ENCODE data around the gene SNAP29.
"Not testable (repeated sequence)": the region's sequence is repeated elsewhere in the genome, so short reads cannot be mapped to it uniquely, and the experiment has no call there.

SNAP29 gene

DNA sequence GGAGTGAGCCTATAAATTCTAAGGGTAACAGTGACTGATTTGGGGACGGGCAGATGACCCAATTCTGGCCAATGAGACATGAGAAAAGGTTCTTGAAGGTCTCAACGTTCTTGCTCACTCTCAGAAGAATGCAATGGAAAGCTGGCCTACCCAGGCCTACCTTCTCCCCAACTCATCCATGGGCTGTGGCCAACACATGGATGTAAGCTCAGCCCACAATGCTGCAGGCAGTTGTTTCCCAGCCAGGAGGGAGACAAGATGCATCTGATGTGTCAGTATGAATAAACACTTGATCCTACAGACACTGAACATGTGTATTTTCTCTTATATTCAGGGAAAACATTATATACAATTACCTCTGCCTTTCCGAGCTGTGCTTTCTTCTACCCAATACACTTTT, 24.6 kb upstream of the SNAP29 start:
- in situ Hi-C loops (cut with MboI; ENCODE audit: low sequenced_read_pairs) = no loop called here

DNA sequence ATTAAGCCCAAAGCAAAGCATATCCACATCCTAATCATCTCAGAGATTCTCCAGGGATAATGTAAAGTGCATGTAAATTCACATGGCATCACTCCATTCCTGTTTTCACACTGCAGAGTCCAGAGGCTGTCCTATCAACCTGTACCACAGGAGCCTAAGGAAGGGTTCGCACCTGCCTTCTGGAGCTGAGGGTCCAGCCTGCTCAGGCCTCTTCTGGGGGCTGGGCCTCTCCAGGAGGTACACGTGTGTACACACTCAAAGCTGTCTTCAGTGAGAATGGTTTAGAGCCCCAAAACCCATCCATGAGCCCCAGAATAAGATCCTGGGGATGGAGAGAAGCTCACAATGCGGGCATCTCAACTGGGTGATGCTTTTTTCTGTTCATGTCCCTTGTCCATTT, 24.1 kb upstream of the SNAP29 start:
- in situ Hi-C loops (cut with MboI; ENCODE audit: low sequenced_read_pairs) = no loop called here

DNA sequence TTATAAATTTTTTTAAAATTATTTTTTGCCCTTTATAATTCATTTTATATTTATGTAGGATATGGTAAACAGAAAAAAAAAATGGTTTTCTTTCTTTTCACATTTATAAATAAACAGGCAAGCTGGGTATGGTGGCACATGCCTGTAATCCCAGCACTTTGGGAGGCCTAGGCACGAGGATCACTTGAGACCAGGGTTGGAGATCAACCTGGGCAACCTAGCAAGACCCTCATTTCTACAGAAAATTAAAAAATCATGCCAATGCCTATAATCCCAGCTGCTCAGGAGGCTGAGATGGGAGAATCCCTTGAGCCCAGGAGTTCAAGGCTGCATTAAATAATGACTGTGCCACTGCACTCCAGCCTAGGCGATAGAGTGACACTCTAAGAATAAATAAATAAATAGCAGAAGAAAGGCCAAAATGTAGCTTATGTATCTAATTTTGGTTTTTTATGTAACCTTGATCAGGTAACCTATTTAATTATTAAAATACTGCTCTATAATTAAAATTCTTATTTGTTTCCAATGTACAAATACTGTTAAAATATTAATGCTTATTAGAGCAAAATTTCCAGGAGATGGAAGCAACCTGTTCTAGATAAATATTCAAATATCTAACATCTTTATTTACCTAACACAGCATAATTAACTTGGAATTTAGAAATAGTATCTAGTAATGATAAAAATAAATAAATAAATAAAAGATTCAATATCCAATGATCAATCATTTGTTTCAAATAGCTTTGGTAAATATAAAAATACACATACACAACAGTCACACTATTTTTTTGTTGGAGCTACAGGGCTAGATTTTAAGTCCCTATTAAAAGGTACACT, 21.6 kb upstream of the SNAP29 start:
- in situ Hi-C loops (cut with MboI; ENCODE audit: low sequenced_read_pairs) = no loop called here

DNA sequence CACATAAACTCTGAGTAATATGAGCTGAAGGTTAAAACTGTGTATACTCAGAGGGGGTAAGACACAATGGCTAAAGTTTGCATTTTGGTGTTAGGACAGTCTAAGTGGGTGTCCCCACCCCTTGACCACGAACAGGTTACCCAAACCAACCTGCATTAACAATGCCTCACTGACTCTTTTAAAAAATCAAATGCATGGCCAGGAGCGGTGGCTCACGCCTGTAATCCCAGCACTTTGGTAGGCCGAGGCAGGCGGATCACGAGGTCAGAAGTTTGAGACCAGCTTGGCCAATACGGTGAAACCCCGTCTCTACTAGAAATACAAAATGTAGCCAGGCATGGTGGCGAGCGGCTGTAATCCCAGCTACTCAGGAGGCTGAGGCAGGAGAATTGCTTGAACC, 19.5 kb upstream of the SNAP29 start:
- in situ Hi-C loops (cut with MboI; ENCODE audit: low sequenced_read_pairs) = not testable (repeated sequence)

DNA sequence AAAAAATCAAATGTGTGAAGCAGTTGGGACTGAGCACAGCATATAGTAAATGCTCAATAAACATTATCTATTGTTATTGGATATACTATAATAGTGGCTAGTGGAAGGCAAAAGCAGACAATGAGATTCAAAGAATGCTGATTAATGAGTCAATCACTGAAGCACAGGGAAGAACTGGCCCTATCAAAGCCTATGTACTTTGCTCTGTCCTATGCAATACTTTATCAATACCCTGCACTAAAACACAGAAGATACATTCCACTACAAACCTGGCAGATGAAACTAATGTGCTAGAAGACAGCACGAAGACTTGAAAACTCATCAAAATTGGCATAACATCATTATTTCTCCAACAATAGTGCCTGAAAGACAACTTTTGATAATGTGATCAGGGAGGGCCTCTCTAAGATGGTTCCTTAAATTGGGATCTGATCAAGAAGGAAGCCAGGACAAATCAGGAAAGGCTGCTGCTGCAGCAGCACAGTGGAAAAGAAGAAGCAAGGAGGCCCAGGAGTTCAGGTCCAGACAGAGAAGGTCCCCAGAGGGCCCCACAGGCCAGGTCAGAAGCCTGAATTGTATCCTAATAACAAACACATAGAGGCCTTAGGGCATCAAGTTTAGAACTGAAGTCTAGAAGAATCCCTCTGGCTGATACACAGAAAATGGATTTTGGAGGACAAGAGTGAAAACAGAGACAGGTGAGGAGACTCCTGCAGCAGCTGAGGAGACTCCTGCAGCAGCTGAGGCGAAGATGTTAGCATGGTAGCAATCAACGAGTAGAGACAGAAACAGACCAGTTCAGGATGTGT, 18.8 kb upstream of the SNAP29 start:
- in situ Hi-C loops (cut with MboI; ENCODE audit: low sequenced_read_pairs) = no loop called here

DNA sequence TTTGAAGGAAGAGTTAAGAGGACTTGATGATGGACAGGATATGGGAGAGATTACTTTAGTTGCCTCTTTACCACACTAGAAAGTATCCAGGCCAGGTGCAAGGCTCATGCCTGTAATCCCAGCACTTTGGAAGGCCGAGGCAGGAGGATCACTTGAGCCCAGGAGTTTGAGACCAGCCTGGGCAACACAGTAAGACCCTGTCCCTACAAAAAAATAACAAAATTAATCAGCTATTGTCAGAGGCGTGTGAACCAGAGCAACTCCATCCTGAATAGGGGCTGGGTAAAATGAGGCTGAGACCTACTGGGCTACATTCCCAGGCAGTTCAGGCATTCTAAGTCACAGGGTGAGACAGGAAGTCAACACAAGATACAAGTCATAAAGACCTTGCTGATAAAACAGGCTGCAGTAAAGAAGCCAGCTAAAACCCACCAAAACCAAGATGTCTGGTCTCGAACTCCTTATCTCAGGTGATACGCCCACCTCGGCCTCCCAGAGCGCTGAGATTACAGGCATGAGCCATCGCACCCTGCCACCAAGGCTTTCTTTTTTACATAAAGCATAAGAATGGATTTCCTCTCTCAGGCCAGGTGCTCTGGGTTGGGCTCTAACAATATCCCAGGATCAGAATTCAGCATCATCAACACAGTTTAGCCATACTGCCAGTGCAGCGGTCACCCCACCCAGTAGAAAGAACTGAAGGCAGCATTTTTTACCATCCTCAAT, 18.0 kb upstream of the SNAP29 start:
- in situ Hi-C loops (cut with MboI; ENCODE audit: low sequenced_read_pairs) = no loop called here

DNA sequence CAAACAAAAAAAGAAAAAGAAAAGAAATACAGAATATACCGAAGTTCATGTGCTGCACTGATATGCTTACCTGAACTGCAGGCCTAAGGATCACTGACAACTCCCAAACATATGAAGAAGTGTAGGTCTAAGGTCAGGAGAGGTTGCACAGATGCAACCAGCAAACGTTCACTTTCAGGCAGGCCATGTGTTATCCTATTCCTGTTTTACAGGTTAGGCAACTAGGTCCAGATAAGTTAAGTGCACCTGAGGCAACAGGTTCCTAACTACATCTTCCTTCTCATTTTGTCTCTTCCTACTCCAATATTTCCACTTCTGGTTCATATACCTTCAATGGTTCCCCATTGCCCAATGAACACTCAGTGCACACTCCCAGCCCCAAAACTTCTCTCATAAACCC, 15.3 kb upstream of the SNAP29 start:
- in situ Hi-C loops (cut with MboI; ENCODE audit: low sequenced_read_pairs) = no loop called here

DNA sequence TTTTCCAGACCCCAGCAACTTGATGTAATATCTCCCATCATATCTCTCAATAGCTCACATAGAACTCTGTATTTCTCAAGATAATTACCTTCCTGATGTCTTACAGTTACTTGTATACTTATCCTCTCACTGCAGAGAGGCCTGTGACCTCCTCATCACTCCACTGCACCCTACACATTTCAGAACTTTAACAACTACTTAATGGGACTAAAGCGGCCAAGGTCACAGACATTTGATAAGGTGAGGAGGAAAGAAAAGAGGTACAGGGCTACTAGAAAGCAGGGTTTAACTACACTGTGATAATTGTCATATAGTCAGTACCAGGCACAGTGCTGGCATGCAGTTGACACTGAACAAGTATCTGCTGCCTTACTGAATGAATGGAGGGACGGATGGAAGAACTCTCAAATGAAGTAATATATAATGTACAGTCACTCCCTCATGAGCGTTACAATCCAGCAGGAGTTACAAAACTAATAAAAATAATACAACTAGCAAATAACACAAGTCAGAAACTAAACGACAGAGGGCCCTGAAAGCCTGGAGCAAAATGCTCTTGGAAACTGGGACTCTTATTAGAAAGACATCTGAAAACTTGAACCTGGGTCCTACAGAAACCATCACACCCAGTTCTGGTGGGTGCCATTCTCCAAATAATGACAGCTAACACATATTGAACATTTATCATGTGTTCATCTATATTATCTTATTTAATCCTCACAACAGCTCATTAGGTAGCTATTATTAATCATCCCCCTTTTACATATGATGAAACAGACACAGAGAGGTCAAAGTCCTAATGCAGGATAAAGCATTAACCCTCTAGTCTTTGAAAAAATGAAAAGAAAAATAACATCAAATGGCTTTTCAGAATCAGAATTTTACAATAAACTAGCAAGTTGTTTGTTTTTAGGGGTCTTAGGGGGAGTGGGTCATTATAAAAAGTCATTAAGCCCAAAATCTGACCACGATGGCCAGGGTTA, 14.5 kb upstream of the SNAP29 start:
- in situ Hi-C loops (cut with MboI; ENCODE audit: low sequenced_read_pairs) = no loop called here

DNA sequence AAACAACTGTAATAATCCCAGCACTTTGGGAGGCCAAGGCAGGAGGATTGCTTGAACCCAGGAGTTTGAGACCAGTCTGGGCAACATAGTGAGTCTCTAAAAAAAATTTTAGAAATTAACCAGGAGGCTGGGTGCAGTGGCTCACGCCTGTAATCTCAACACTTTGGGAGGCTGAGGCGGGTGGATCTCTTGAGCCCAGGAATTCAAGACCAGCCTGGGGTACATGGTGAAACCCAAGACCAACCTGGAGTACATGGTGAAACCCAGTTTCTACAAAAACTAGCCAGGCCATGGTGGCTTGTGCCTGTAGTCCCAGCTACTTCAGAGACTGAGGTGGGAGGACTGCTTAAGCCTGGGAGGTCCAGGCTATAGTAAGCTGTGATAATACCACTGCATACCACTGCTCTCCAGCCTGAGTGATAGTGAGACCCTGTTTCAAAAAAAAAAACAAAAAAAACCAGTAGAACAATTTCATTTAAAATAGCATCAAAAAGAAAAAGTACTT, 11.4 kb upstream of the SNAP29 start:
- in situ Hi-C loops (cut with MboI; ENCODE audit: low sequenced_read_pairs) = no loop called here

DNA sequence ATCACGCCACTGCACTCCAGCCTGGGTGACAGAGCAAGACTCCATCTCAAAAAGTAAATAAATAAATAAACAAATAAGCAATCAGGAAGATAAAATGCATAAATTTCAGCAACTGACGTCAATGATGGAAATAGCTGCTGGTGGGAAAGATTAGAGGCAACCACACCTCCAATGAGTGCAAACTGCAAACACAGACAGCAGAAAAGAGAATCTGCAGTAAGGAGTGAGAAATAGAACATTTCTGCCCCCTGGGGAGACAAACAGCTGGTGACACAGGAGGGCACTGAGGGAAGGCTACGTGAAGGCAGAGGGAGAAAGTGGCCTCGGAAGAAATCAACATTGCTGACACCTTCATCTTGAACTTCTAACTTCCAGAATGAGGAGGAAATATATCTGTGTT, 6.7 kb upstream of the SNAP29 start:
- in situ Hi-C loops (cut with MboI; ENCODE audit: low sequenced_read_pairs) = no loop called here

DNA sequence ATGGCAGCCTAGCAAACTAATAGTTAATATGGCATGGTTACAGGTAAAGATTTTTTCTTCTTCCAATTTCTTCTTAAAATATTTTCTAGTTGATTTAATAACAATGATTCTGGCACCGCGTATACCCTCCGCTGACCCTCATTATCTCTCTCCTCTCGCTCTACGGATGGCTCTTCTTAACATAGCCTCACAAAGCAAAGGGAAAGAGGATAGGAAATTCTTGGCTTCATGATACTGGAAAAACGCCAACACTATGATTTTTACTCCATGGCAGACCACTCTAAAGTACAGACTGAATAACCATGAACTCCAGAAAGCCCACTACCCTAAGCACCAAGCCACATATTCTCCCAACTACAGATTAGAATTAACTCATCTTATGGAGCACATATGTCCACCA, 6.3 kb upstream of the SNAP29 start:
- in situ Hi-C loops (cut with MboI; ENCODE audit: low sequenced_read_pairs) = no loop called here

DNA sequence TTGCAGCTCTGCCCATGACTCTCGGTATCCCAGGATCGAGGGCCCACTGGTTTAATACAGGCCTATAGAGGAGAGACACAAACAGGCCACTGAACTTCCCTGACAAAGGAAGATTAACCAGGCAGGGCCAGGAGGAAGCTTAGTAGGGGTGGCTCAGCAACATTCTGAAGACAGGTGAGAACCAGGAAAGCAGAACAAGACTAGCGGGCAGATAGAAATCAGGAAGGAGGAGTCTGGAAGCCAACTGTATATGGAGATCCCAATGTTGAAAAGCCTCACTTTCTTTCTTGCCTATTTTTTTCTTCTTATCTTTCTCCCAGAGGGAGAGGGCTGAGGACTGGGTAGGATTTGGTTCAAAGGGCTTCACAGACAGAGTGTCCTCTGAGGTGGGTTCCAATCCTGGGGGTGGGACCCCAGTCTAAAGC, 5.6 kb upstream of the SNAP29 start:
- in situ Hi-C loops (cut with MboI; ENCODE audit: low sequenced_read_pairs) = no loop called here

DNA sequence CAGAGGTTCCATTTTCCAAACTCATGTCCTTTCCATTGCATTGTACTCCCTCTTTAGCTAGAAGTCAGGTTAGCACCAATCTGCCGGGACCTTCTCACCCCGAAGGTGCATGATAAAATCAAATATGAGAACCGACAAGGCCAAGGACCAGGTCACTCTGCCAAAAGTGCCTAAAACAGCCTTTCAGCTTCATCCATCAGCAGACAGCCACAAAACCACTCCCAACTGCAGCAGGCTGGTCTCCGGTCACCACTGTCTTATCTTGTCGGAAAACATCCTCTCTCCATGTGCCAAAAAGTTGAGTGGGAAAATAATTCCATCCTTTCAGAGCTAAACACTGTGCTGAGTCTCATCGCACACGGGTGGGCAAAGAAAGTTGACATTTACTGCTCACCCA, 1.6 kb upstream of the SNAP29 start:
- in situ Hi-C loops (cut with MboI; ENCODE audit: low sequenced_read_pairs) = no loop called here

DNA sequence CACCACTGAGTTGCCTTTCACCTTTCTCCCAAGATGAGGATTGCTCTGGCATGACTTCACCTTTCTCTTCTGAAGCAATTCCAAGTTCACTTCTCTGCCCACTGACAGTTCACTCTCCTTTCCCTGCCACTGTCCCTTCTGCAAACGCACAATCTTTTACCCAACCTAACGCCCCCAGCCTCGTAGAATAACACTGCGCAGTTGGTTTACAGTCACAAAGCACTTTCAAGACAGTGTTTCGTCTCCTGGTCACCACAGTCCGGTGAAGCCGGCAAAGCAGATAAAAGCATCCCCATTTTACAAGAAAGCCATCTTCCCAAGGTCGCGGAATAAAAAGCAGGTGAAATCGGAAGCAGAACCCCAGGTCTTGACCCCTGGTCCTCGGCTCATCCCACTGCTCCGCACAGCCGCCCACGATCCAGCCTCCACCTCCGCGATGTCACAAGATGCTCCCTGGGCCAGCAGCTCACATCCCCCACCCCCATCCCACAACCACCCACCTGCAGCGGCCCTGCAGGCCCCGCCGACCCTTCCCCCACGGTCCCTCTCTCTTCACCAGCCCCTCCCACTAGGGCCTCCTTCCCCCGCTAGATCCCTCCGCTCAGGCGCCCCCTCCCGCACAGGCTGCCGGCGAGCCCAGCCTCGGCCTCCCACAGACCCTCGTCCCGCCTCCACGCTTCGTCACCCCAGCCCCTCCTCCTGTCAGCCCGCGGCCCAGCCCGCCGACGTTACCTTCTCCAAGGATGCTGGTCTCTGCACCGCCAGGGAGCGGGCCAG, 781 bp upstream of the SNAP29 start:
- in situ Hi-C loops (cut with MboI; ENCODE audit: low sequenced_read_pairs) = no loop called here

DNA sequence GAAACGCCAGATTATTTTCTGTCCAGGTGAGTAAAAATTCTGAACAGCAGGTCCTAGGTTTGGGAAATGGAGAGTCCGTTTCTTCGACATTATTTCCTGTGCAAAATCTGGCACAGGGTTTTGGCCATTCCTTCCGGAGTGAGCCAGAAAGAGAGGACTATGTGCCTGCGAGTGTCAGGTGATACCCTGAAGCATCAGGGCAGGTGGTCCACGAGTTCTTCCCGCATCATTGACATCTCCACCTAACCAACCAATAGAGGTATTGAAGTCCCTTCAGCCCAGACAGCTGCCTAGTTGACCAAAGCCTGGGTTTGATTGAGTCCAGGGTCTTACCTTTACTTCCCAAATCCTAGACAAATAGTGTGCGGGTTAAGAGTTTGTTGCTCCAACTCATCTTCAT, 808 bp downstream of the SNAP29 start:
- in situ Hi-C loops (cut with MboI; ENCODE audit: low sequenced_read_pairs) = no loop called here

DNA sequence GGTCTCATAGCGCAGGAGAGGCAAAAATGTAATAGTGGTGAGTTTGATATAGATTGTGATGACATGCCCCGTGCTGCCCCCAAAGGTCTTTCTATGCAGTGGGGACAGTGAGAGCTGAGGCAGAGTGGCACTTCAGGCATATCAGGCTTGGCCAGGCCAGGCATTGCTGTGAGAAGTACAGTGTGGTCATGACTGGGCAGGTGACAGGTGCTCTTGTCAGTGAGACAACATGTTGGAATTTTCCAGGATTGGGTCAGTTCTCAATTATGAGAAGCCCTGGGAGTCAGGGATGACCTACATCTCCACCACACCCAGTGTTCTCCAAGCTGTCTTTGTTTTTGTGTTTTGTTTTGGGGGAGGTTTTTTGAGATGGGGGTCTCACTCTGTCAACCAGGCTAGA, 3.7 kb downstream of the SNAP29 start:
- in situ Hi-C loops (cut with MboI; ENCODE audit: low sequenced_read_pairs) = no loop called here

DNA sequence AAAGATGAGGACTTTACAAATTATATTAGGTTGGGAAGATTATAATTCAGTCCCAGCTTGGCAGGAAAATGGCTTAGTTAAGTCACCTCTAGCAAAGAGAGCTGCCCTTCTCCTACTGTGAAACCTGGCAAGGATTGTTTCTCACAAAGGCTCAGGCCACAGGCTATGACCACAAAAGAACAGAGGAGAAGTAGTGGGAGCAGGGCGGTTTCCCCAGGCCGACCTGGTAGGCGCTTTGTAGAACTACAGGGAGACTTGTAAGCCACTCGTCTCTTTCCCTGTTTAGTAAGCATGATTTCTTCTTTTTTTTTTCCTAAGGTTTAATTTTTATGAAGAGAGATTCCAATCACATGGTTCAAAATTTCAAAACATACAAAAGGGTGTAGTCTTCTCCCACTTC, 4.6 kb downstream of the SNAP29 start:
- in situ Hi-C loops (cut with MboI; ENCODE audit: low sequenced_read_pairs) = no loop called here

DNA sequence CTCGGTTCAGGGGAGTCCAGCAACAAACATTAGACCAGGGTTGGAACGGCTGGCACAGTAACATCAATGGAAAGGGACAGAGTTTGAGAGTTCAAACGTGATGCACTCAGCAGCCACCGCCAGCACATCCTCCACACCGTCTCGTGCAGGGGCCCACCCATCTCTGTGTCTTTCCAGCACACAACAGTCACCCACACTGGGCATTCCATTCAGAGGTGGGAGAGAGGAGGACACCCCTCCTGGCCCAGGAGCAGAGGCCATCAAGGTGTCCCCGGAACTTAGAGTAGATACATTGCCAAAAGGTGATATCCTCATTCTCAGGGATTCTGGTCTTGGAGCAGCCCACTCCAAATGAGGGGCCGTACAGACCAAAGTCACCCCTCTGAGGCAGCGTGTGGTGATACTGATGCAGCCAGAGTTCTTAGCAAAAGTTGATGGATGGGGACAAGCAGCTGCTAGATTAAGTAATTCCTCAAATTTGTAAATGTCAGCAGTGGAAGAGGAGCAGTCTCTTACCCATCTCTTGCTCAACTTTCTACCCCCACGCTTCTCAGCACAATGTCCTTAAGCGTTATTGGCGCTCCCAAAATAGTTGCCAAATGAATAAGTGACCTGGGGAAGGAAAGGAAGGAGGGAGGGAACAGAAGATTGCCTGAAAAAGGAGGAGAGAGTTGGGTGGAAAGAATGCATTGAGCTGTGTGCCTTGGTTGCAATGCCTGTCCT, 5.5 kb downstream of the SNAP29 start:
- in situ Hi-C loops (cut with MboI; ENCODE audit: low sequenced_read_pairs) = no loop called here

DNA sequence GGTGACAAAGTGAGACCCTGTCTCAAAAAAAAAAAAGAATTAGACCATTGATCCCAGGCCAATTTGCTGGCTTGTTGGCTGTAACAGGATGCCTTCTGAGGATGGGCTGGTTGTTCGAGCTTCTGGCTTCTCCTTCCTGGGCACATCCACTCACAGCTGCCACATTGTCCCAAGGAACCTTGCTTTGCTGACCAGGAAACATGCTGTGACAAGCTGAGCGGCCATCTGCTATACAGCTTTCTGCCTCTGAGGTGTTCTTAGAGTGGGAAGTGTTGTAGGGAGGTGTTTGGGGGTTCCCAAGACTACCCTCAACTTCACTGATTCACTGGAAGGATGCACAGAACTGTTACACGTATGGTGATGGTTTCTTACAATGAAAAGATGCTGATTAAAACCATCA, 6.5 kb downstream of the SNAP29 start:
- in situ Hi-C loops (cut with MboI; ENCODE audit: low sequenced_read_pairs) = no loop called here

Data from hTERT RPE-1 (cell line).